WTC11 (cell line): ENCODE results near the gene DUSP6.

Experiments used
- FOXP1 ChIP-seq: sonication (generic); formaldehyde crosslinking; IDR thresholded peaks from 2 replicates; pipeline ENCODE4 v1.8.0; 2022; ENCODE audit warnings: missing genetic modification reagents, mild to moderate bottlenecking, moderate library complexity, borderline replicate concordance
- SP1 ChIP-seq: sonication (generic); formaldehyde crosslinking; conservative IDR thresholded peaks from 2 replicates; pipeline ENCODE4 v1.8.1; 2022; ENCODE audit warnings: missing genetic modification reagents
- TF ChIP-seq, protein P1 (sequence below): sonication (generic); formaldehyde crosslinking; IDR thresholded peaks from 2 replicates; pipeline ENCODE4 v1.8.0; 2022; ENCODE audit warnings: mild to moderate bottlenecking, missing genetic modification reagents
- TF ChIP-seq, protein P2 (sequence below): fragments of 200-600 bp; IDR thresholded peaks from 2 replicates; pipeline ENCODE4 v1.8.0; 2022; ENCODE audit warnings: antibody characterized with exemption
- TF ChIP-seq, protein P3 (sequence below): sonication (generic); formaldehyde crosslinking; conservative IDR thresholded peaks from 2 replicates; pipeline ENCODE4 v1.8.1; 2023; ENCODE audit warnings: mild to moderate bottlenecking, low read depth, missing genetic modification reagents, moderate library complexity
- TF ChIP-seq, protein P4 (sequence below): sonication (generic); formaldehyde crosslinking; conservative IDR thresholded peaks from 2 replicates; pipeline ENCODE4 v1.8.1; 2022; ENCODE audit warnings: mild to moderate bottlenecking, missing genetic modification reagents
- TF ChIP-seq, protein P5 (sequence below): sonication (generic); formaldehyde crosslinking; IDR thresholded peaks from 2 replicates; pipeline ENCODE4 v1.8.0; 2022; ENCODE audit warnings: mild to moderate bottlenecking, missing genetic modification reagents
- TF ChIP-seq, protein P6 (sequence below): sonication (generic); formaldehyde crosslinking; IDR thresholded peaks from 2 replicates; pipeline ENCODE4 v1.8.1; 2022; ENCODE audit warnings: low read depth, missing genetic modification reagents, borderline replicate concordance

DNA sequence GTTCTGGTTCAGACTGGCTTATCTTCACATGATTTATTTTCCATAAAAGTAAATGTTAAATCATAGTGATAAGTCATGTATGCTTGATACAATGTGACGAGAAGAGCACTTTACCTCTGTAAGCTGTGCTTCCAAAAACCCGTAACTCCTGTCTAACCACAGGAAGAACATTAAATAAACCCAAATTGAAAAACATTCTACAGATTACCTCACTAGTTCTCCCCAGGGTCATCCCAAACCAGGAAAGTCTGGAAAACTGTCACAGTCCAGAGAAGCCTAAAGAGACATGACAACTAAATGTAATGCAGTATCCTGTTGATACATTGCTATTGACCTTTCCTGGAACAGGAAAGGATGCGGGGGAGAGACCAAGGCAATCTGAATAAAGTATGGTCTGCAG, 32.5 kb upstream of the DUSP6 start:
- TF ChIP-seq, protein P1, sequence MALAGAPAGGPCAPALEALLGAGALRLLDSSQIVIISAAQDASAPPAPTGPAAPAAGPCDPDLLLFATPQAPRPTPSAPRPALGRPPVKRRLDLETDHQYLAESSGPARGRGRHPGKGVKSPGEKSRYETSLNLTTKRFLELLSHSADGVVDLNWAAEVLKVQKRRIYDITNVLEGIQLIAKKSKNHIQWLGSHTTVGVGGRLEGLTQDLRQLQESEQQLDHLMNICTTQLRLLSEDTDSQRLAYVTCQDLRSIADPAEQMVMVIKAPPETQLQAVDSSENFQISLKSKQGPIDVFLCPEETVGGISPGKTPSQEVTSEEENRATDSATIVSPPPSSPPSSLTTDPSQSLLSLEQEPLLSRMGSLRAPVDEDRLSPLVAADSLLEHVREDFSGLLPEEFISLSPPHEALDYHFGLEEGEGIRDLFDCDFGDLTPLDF (CRISPR knock-in tag) = no peak
- TF ChIP-seq SP1 (CRISPR knock-in tag) = no peak
- TF ChIP-seq, protein P2, sequence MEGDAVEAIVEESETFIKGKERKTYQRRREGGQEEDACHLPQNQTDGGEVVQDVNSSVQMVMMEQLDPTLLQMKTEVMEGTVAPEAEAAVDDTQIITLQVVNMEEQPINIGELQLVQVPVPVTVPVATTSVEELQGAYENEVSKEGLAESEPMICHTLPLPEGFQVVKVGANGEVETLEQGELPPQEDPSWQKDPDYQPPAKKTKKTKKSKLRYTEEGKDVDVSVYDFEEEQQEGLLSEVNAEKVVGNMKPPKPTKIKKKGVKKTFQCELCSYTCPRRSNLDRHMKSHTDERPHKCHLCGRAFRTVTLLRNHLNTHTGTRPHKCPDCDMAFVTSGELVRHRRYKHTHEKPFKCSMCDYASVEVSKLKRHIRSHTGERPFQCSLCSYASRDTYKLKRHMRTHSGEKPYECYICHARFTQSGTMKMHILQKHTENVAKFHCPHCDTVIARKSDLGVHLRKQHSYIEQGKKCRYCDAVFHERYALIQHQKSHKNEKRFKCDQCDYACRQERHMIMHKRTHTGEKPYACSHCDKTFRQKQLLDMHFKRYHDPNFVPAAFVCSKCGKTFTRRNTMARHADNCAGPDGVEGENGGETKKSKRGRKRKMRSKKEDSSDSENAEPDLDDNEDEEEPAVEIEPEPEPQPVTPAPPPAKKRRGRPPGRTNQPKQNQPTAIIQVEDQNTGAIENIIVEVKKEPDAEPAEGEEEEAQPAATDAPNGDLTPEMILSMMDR = no peak
- TF ChIP-seq, protein P3, sequence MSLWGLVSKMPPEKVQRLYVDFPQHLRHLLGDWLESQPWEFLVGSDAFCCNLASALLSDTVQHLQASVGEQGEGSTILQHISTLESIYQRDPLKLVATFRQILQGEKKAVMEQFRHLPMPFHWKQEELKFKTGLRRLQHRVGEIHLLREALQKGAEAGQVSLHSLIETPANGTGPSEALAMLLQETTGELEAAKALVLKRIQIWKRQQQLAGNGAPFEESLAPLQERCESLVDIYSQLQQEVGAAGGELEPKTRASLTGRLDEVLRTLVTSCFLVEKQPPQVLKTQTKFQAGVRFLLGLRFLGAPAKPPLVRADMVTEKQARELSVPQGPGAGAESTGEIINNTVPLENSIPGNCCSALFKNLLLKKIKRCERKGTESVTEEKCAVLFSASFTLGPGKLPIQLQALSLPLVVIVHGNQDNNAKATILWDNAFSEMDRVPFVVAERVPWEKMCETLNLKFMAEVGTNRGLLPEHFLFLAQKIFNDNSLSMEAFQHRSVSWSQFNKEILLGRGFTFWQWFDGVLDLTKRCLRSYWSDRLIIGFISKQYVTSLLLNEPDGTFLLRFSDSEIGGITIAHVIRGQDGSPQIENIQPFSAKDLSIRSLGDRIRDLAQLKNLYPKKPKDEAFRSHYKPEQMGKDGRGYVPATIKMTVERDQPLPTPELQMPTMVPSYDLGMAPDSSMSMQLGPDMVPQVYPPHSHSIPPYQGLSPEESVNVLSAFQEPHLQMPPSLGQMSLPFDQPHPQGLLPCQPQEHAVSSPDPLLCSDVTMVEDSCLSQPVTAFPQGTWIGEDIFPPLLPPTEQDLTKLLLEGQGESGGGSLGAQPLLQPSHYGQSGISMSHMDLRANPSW (CRISPR knock-in tag) = no peak
- TF ChIP-seq, protein P4, sequence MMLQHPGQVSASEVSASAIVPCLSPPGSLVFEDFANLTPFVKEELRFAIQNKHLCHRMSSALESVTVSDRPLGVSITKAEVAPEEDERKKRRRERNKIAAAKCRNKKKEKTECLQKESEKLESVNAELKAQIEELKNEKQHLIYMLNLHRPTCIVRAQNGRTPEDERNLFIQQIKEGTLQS = no peak
- TF ChIP-seq, protein P5, sequence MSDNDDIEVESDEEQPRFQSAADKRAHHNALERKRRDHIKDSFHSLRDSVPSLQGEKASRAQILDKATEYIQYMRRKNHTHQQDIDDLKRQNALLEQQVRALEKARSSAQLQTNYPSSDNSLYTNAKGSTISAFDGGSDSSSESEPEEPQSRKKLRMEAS (CRISPR knock-in tag) = no peak
- TF ChIP-seq, protein P6, sequence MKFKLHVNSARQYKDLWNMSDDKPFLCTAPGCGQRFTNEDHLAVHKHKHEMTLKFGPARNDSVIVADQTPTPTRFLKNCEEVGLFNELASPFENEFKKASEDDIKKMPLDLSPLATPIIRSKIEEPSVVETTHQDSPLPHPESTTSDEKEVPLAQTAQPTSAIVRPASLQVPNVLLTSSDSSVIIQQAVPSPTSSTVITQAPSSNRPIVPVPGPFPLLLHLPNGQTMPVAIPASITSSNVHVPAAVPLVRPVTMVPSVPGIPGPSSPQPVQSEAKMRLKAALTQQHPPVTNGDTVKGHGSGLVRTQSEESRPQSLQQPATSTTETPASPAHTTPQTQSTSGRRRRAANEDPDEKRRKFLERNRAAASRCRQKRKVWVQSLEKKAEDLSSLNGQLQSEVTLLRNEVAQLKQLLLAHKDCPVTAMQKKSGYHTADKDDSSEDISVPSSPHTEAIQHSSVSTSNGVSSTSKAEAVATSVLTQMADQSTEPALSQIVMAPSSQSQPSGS = no peak
- no peak for TF ChIP-seq FOXP1 (CRISPR knock-in tag)
